ENCODE data around the gene GNG2. TPM values are rescaled to one million over a fixed set of nuclear protein-coding genes. Genes with fewer than 3 reads are reported as not detected.

GNG2 gene
- total RNA-seq, 1 experiment from 2014 or later: not detected

DNA sequence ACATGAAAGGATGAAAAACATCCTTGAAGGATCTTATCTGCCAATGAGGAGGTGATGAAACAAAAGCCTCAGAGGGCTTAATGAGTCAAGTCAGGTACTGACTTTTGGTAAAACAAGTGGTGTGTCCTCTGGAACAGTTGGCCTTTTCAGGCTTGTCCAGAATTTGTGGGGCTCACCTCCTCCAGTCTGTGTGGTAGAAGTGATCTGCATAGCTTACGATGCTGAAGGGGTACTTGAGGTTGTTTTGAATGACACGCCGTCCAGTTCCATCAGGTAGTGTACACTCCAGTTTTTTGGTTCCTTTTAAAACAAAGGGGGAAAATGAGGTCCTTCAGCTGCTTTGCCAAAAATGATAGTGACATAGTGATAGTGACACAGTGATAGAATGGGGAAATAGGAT lies 145.9 kb downstream of the GNG2 start:
- no TSS peak for BruUV-seq (replicated peaks)
- intact Hi-C loops (cut with micrococcal nuclease; ENCODE audit: unreplicated experiment): no loop called here
- H3K27me3 Mint-ChIP-seq (ENCODE audit: unreplicated experiment): no peaks in the 10 kb centered on the region
- CTCF ChIA-PET: no interaction called here
- TF ChIP-seq, protein P1, sequence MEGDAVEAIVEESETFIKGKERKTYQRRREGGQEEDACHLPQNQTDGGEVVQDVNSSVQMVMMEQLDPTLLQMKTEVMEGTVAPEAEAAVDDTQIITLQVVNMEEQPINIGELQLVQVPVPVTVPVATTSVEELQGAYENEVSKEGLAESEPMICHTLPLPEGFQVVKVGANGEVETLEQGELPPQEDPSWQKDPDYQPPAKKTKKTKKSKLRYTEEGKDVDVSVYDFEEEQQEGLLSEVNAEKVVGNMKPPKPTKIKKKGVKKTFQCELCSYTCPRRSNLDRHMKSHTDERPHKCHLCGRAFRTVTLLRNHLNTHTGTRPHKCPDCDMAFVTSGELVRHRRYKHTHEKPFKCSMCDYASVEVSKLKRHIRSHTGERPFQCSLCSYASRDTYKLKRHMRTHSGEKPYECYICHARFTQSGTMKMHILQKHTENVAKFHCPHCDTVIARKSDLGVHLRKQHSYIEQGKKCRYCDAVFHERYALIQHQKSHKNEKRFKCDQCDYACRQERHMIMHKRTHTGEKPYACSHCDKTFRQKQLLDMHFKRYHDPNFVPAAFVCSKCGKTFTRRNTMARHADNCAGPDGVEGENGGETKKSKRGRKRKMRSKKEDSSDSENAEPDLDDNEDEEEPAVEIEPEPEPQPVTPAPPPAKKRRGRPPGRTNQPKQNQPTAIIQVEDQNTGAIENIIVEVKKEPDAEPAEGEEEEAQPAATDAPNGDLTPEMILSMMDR (IDR thresholded peaks at IDR 0.05; ENCODE audit: unreplicated experiment): no peak
- H3K27ac Mint-ChIP-seq (ENCODE audit: unreplicated experiment): no peak overlapping the region
- H3K9me3 Mint-ChIP-seq (ENCODE audit: low read depth, unreplicated experiment): no peaks in the 10 kb centered on the region
- H3K36me3 Mint-ChIP-seq (ENCODE audit: insufficient read depth, unreplicated experiment): peaks cover 4% of the 10 kb centered on the region
- no peaks in the 10 kb centered on the region for H3K4me1 Mint-ChIP-seq (ENCODE audit: low read depth, unreplicated experiment)
- DNase-seq: no peak
- no peak overlapping the region for H3K4me3 Mint-ChIP-seq (ENCODE audit: low read depth, unreplicated experiment)

DNA sequence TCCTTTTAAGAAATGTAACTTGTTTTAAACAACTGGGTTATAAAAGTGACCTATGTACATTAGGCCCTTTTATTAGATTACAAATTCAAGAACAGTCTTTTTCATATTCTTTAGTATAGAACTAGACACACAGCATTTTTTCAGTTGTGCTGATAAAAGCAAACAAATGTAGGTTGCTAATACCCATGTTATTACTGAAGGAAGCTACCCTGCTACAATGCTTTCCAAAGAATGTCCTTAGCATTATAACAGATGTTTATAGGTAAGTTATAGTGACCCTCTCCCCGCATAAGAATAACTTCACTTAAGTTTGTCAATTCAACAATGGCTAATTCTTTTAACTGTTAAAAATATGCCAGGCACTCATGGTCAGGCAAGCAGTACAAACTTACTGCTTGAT lies 146.8 kb downstream of the GNG2 start:
- Mint-ChIP-seq H3K9me3 (ENCODE audit: low read depth, unreplicated experiment) (no peaks in the 10 kb centered on the region), H3K36me3 (ENCODE audit: insufficient read depth, unreplicated experiment) (peaks cover 4% of the 10 kb centered on the region), H3K4me3 (ENCODE audit: low read depth, unreplicated experiment) (no peak overlapping the region), H3K4me1 (ENCODE audit: low read depth, unreplicated experiment) (no peaks in the 10 kb centered on the region), H3K27me3 (ENCODE audit: unreplicated experiment) (no peaks in the 10 kb centered on the region), H3K27ac (ENCODE audit: unreplicated experiment) (no peak overlapping the region)
- intact Hi-C loops (cut with micrococcal nuclease; ENCODE audit: unreplicated experiment): no loop called here
- CTCF ChIA-PET: interaction anchor here (0.6 kb wide), 1 partner anchor 248 kb away, joined by 4 read pairs; no protein-coding TSS in a partner anchor
- TF ChIP-seq, protein P1 (IDR thresholded peaks at IDR 0.05; ENCODE audit: unreplicated experiment): no peak
- DNase-seq: no peak
- no TSS peak for BruUV-seq (replicated peaks)

DNA sequence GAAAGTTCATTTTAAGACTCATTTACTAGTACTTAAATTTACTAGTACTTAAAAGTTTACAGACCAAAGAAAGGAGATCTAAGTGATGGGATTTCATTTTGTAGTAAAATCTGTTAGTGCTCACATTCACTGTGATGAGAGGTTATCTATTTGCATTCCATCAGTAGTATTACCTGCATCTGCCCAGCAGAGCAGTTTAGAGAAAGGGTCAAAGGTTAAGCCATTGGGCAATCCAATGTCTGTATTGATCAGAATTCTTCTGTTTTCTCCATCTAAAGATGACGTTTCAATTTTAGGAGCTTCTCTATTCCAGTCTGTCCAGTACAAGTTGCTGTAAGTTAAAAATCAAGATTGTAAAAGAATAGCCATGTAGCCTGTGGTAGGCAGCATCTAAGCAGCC lies 147.2 kb downstream of the GNG2 start:
- Mint-ChIP-seq H3K4me1 (ENCODE audit: low read depth, unreplicated experiment) (no peaks in the 10 kb centered on the region), H3K9me3 (ENCODE audit: low read depth, unreplicated experiment) (no peaks in the 10 kb centered on the region), H3K27me3 (ENCODE audit: unreplicated experiment) (no peaks in the 10 kb centered on the region), H3K27ac (ENCODE audit: unreplicated experiment) (no peak overlapping the region), H3K4me3 (ENCODE audit: low read depth, unreplicated experiment) (no peak overlapping the region), H3K36me3 (ENCODE audit: insufficient read depth, unreplicated experiment) (peaks cover 4% of the 10 kb centered on the region)
- no TSS peak for BruUV-seq (replicated peaks)
- CTCF ChIA-PET: interaction anchor here (0.6 kb wide), 1 partner anchor 248 kb away, joined by 4 read pairs; no protein-coding TSS in a partner anchor
- TF ChIP-seq, protein P1 (IDR thresholded peaks at IDR 0.05; ENCODE audit: unreplicated experiment): no peak
- intact Hi-C loops (cut with micrococcal nuclease; ENCODE audit: unreplicated experiment): no loop called here
- no peak for DNase-seq

DNA sequence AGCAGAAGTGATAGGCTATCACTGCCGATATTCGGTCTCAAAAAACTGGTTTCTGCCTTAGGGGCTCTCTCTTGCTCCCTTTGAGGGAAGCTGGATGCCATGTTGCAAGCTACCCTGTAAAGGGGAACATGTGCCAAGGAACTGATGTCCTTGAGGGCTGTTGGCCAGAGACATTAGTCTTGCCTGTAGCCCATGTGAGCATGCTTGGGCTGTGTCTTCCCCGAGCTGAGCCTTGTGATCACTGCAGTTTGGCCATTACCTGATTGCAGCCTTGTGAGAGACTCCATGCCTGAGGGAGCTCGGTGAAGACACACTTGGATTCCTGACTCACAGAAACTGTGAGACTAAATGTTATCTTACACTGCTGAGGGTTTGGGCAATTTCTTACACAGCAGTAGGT lies 147.7 kb downstream of the GNG2 start:
- intact Hi-C loops (cut with micrococcal nuclease; ENCODE audit: unreplicated experiment): no loop called here
- CTCF ChIA-PET: no interaction called here
- H3K9me3 Mint-ChIP-seq (ENCODE audit: low read depth, unreplicated experiment): no peaks in the 10 kb centered on the region
- H3K27me3 Mint-ChIP-seq (ENCODE audit: unreplicated experiment): no peaks in the 10 kb centered on the region
- no peak for DNase-seq
- no peaks in the 10 kb centered on the region for H3K4me1 Mint-ChIP-seq (ENCODE audit: low read depth, unreplicated experiment)
- H3K4me3 Mint-ChIP-seq (ENCODE audit: low read depth, unreplicated experiment): no peak overlapping the region
- H3K36me3 Mint-ChIP-seq (ENCODE audit: insufficient read depth, unreplicated experiment): peaks cover 4% of the 10 kb centered on the region
- no peak overlapping the region for H3K27ac Mint-ChIP-seq (ENCODE audit: unreplicated experiment)
- TF ChIP-seq, protein P1 (IDR thresholded peaks at IDR 0.05; ENCODE audit: unreplicated experiment): no peak
- BruUV-seq (replicated peaks): no TSS peak

Data from Calu3 (cell line).